ENCODE measurements around the gene CREBBP. TPM values are rescaled to one million over a fixed set of nuclear protein-coding genes. Genes with fewer than 3 reads are reported as not detected.

CREBBP gene
- total RNA-seq, 1 experiment from 2014 or later = 79.6 TPM

- no peak overlapping the region for H3K4me3 ChIP-seq (ENCODE audit: low read depth, low read length, poor library complexity, severe bottlenecking)
- no TSS peak for BruUV-seq (replicated peaks)
- ChIA-PET POLR2A (ENCODE audit: low non-redundant PET) (no interaction called here), CTCF (interaction anchor here (0.8 kb wide), 1 partner anchor 12 kb away, joined by 4 read pairs; no protein-coding TSS in a partner anchor)
- no peaks in the 10 kb centered on the region for H3K27me3 ChIP-seq (replicated peaks; ENCODE audit: insufficient read depth, low read depth, low read length, poor library complexity)
- H3K27ac ChIP-seq (ENCODE audit: low read depth, low read length, poor library complexity, severe bottlenecking) = peak overlapping the region; percentile 49
- TF ChIP-seq EZH2 (IDR thresholded peaks at IDR 0.05; ENCODE audit: borderline replicate concordance, low read depth, low read length, poor library complexity, severe bottlenecking) = no peak
- TF ChIP-seq, protein P1, sequence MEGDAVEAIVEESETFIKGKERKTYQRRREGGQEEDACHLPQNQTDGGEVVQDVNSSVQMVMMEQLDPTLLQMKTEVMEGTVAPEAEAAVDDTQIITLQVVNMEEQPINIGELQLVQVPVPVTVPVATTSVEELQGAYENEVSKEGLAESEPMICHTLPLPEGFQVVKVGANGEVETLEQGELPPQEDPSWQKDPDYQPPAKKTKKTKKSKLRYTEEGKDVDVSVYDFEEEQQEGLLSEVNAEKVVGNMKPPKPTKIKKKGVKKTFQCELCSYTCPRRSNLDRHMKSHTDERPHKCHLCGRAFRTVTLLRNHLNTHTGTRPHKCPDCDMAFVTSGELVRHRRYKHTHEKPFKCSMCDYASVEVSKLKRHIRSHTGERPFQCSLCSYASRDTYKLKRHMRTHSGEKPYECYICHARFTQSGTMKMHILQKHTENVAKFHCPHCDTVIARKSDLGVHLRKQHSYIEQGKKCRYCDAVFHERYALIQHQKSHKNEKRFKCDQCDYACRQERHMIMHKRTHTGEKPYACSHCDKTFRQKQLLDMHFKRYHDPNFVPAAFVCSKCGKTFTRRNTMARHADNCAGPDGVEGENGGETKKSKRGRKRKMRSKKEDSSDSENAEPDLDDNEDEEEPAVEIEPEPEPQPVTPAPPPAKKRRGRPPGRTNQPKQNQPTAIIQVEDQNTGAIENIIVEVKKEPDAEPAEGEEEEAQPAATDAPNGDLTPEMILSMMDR (conservative IDR thresholded peaks at IDR 0.05; ENCODE audit: low read depth, low read length) = no peak
- intact Hi-C loops (cut with micrococcal nuclease; ENCODE audit: unreplicated experiment) = loop anchor here (10.0 kb wide), 2 partner anchors 178 to 558 kb away; no protein-coding TSS in a partner anchor
- peaks cover 8% of the 10 kb centered on the region for H3K36me3 ChIP-seq (ENCODE audit: insufficient read depth, low read length, poor library complexity, severe bottlenecking)
- peak; percentile 54 for DNase-seq (ENCODE audit: low spot score)
- no peaks in the 10 kb centered on the region for H3K9me3 ChIP-seq (ENCODE audit: low read depth, low read length, poor library complexity, severe bottlenecking)
- H3K4me1 ChIP-seq (ENCODE audit: insufficient read depth, low read length, poor library complexity, severe bottlenecking) = no peaks in the 10 kb centered on the region
These were observed 183.9 kb downstream of the CREBBP start for GRCh38 chr16:3696425-3697218.

- H3K27me3 ChIP-seq (replicated peaks; ENCODE audit: insufficient read depth, low read depth, low read length, poor library complexity) = no peaks in the 10 kb centered on the region
- DNase-seq (ENCODE audit: low spot score) = no peak
- H3K4me3 ChIP-seq (ENCODE audit: low read depth, low read length, poor library complexity, severe bottlenecking) = no peak overlapping the region
- H3K4me1 ChIP-seq (ENCODE audit: insufficient read depth, low read length, poor library complexity, severe bottlenecking) = peaks cover 4% of the 10 kb centered on the region
- CTCF ChIA-PET = no interaction called here
- TF ChIP-seq EZH2 (IDR thresholded peaks at IDR 0.05; ENCODE audit: borderline replicate concordance, low read depth, low read length, poor library complexity, severe bottlenecking) = no peak
- TF ChIP-seq, protein P1 (conservative IDR thresholded peaks at IDR 0.05; ENCODE audit: low read depth, low read length) = no peak
- BruUV-seq (replicated peaks) = no TSS peak
- no peaks in the 10 kb centered on the region for H3K9me3 ChIP-seq (ENCODE audit: low read depth, low read length, poor library complexity, severe bottlenecking)
- POLR2A ChIA-PET (ENCODE audit: low non-redundant PET) = no interaction called here
- intact Hi-C loops (cut with micrococcal nuclease; ENCODE audit: unreplicated experiment) = loop anchor here (10.0 kb wide), 2 partner anchors 179 to 559 kb away; no protein-coding TSS in a partner anchor
- H3K36me3 ChIP-seq (ENCODE audit: insufficient read depth, low read length, poor library complexity, severe bottlenecking) = peaks cover 8% of the 10 kb centered on the region
- peak overlapping the region; percentile 49 for H3K27ac ChIP-seq (ENCODE audit: low read depth, low read length, poor library complexity, severe bottlenecking)
These were observed 184.7 kb downstream of the CREBBP start for GRCh38 chr16:3695610-3696369.

DNA sequence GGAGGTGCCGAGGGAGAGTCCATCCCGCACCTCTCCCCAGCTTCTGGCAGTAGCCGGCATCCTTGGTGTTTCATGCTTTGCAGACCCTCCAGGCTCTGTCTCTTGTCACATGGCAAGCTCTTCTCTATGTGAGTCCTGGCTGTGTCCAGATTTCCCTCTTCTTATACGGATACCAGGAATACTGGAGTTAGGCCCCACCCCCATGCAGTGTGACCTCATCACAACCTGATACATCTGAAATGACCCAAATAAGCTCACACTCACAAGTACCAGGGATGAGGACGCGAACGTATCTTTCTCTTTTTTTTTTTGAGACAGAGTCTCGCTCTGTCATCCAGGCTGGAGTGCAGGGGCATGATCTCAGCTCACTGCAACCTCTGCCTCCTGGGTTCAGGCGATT, 186.5 kb downstream of the CREBBP start:
- no peaks in the 10 kb centered on the region for H3K9me3 ChIP-seq (ENCODE audit: low read depth, low read length, poor library complexity, severe bottlenecking)
- no peaks in the 10 kb centered on the region for H3K27me3 ChIP-seq (replicated peaks; ENCODE audit: insufficient read depth, low read depth, low read length, poor library complexity)
- CTCF ChIA-PET = no interaction called here
- H3K4me3 ChIP-seq (ENCODE audit: low read depth, low read length, poor library complexity, severe bottlenecking) = no peak overlapping the region
- DNase-seq (ENCODE audit: low spot score) = no peak
- no TSS peak for BruUV-seq (replicated peaks)
- peaks cover 17% of the 10 kb centered on the region for H3K36me3 ChIP-seq (ENCODE audit: insufficient read depth, low read length, poor library complexity, severe bottlenecking)
- H3K27ac ChIP-seq (ENCODE audit: low read depth, low read length, poor library complexity, severe bottlenecking) = no peak overlapping the region
- H3K4me1 ChIP-seq (ENCODE audit: insufficient read depth, low read length, poor library complexity, severe bottlenecking) = peaks cover 12% of the 10 kb centered on the region
- intact Hi-C loops (cut with micrococcal nuclease; ENCODE audit: unreplicated experiment) = loop anchor here (10.0 kb wide), 2 partner anchors 181 to 561 kb away; no protein-coding TSS in a partner anchor
- TF ChIP-seq, protein P1 (conservative IDR thresholded peaks at IDR 0.05; ENCODE audit: low read depth, low read length) = no peak
- POLR2A ChIA-PET (ENCODE audit: low non-redundant PET) = interaction anchor here (0.6 kb wide), 1 partner anchor 23 kb away, joined by 3 read pairs; the partner anchor contains the start of gene TRAP1

Measured in A673 (cell line).